Hepatocyte (in vitro differentiated cells): ENCODE measurements around the gene PADI4.

Experiments used
- CTCF ChIP-seq: fragments of 200-600 bp; sonication (generic); IDR thresholded peaks from 2 replicates; pipeline ENCODE4 v1.5.1; 2016; ENCODE audit warnings: antibody characterized with exemption, mild to moderate bottlenecking; ENCODE audit not compliant: poor library complexity
- EZH2 ChIP-seq: fragments of 200-600 bp; sonication (generic); IDR thresholded peaks from 2 replicates; pipeline ENCODE4 v1.6.1; 2016; ENCODE audit warnings: antibody characterized with exemption, mild to moderate bottlenecking, borderline replicate concordance
- EZH2phosphoT487 ChIP-seq: fragments of 200-600 bp; sonication (generic); IDR thresholded peaks from one replicate; pipeline ENCODE4 v1.6.1; 2018; ENCODE audit warnings: antibody characterized with exemption, mild to moderate bottlenecking, low read depth, moderate library complexity; ENCODE audit not compliant: unreplicated experiment, severe bottlenecking

GRCh38 chr1:17313530-17314309, 5.7 kb downstream of the PADI4 start:
- TF ChIP-seq EZH2 (no peak), CTCF (no peak), EZH2phosphoT487 (no peak)
